WTC11 (cell line): ENCODE measurements around the gene NUMBL.

ENCODE experiments used
- CREM ChIP-seq: sonication (generic); formaldehyde crosslinking; IDR thresholded peaks from 2 replicates; pipeline ENCODE4 v1.8.1; 2022; ENCODE audit warnings: mild to moderate bottlenecking, missing genetic modification reagents, moderate library complexity
- CTCF ChIP-seq: fragments of 200-600 bp; IDR thresholded peaks from 2 replicates; pipeline ENCODE4 v1.8.0; 2022; ENCODE audit warnings: antibody characterized with exemption
- ELF4 ChIP-seq: sonication (generic); formaldehyde crosslinking; IDR thresholded peaks from 2 replicates; pipeline ENCODE4 v1.8.1; 2022; ENCODE audit warnings: low read depth, mild to moderate bottlenecking, moderate library complexity, missing genetic modification reagents
- FOXK1 ChIP-seq: sonication (generic); formaldehyde crosslinking; IDR thresholded peaks from 2 replicates; pipeline ENCODE4 v1.8.0; 2022; ENCODE audit warnings: mild to moderate bottlenecking, moderate library complexity, missing genetic modification reagents
- ZBTB21 ChIP-seq: sonication (generic); formaldehyde crosslinking; IDR thresholded peaks from 2 replicates; pipeline ENCODE4 v1.8.1; 2023; ENCODE audit warnings: mild to moderate bottlenecking, missing genetic modification reagents, borderline replicate concordance
- ZNF121 ChIP-seq: sonication (generic); formaldehyde crosslinking; IDR thresholded peaks from 2 replicates; pipeline ENCODE4 v1.8.0; 2023; ENCODE audit warnings: missing genetic modification reagents
- ZNF232 ChIP-seq: sonication (generic); formaldehyde crosslinking; IDR thresholded peaks from 2 replicates; pipeline ENCODE4 v1.8.0; 2022; ENCODE audit warnings: mild to moderate bottlenecking, missing genetic modification reagents
- TF ChIP-seq, protein P1 (sequence below): fragments of 250-450 bp; sonication (Bioruptor Pico); IDR thresholded peaks from 2 replicates; pipeline ENCODE4 v2.1.2; 2022; ENCODE audit warnings: mild to moderate bottlenecking, moderate library complexity

- TF ChIP-seq ZBTB21 = no peak
- no peak for TF ChIP-seq ZNF232
- TF ChIP-seq CREM (CRISPR knock-in tag) = no peak
- TF ChIP-seq CTCF = no peak
- no peak for TF ChIP-seq ZNF121 (CRISPR knock-in tag)
- no peak for TF ChIP-seq ELF4 (CRISPR knock-in tag)
- TF ChIP-seq FOXK1 (CRISPR knock-in tag) = no peak
- TF ChIP-seq, protein P1, sequence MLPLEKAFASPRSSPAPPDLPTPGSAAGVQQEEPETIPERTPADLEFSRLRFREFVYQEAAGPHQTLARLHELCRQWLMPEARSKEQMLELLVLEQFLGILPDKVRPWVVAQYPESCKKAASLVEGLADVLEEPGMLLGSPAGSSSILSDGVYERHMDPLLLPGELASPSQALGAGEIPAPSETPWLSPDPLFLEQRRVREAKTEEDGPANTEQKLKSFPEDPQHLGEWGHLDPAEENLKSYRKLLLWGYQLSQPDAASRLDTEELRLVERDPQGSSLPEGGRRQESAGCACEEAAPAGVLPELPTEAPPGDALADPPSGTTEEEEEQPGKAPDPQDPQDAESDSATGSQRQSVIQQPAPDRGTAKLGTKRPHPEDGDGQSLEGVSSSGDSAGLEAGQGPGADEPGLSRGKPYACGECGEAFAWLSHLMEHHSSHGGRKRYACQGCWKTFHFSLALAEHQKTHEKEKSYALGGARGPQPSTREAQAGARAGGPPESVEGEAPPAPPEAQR = no peak
These were observed 21.3 kb downstream of the NUMBL start for GRCh38 chr19:40668991-40669614.
